ENCODE data around the gene TCF12.

The TCF12 gene

GRCh38 chr15:57215881-57216280, 297.4 kb downstream of the TCF12 start:
- no peak for DNase-seq (ENCODE audit: low read depth, low spot score)

GRCh38 chr15:57216288-57216687, 297.8 kb downstream of the TCF12 start:
- no peak for DNase-seq (ENCODE audit: low read depth, low spot score)

DNA sequence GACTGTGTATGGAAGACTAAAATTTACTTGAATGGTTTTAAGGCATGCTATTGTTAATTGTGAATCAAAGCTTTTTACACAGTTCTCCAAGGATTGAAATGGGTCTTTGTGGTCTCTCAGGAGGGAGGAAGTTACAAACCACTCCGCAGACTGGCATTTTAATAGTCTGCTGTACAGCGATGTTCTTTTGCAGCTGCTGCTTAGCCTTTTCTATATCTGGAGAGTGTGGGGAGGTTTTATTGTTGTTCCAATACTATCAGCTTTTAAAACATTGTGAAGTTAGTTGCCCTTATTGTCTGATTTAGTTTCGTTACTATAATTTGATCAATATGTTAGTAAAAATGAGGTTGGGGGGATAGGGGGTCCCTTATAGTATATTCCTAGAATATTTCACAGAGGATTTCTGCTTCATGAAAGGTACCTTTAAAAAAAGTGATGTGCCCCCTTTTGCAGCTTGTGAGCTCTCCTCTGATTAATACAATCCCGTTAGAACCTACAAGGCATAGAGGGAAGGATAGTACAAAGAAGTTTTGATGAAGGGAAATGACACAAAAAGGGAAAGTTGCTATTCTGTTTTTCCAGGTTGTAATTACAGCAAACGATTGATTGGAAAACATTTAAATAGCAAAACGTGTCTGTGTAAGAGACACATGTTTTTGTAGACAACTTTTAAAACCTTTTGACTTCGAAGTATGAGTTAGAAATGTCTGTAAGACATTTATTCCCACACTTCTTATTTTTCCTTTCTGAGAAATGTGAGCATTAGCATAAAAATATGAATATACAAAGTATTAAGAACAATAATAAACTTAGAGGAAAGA, 299.5 kb downstream of the TCF12 start:
- DNase-seq (ENCODE audit: low read depth, low spot score), result no peak

DNA sequence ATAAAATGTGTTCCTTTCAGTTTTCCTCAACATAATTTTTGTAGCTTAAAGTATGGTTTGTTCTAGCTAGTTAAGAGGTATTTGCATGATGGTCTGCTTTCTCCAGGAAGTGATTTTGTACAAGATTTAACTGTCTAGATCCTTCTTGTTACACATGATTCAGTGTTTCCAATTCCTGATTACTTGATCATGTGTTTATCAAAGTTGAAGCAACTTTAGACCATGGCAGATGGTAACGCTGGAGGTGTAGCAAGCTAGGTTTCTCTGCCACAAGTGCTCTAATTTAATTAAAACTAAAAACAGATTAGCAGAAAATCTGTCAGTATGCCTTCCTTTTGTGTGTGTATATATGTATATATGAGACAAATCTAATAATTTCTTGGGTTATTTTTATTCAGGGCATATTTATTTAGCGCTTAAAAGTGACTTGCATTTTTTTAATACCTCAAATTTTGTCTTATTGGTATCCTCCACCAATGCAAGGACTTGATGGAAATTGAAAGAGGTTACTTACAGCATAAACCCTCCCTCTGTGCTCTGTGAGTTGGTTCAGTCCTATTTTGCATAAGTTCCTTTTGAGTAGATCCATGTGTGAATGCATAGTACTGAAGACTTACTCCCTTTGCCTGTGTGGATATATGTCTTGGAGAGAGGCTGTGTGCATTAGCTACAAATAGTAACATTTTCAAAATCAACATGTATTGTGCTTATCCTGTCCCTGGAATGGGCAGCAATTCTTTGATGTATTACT, 300.6 kb downstream of the TCF12 start:
- no peak for DNase-seq (ENCODE audit: low read depth, low spot score)

- no peak for DNase-seq (ENCODE audit: low read depth, low spot score)
Measured at GRCh38 chr15:57220205-57220604, 301.8 kb downstream of the TCF12 start.

DNA sequence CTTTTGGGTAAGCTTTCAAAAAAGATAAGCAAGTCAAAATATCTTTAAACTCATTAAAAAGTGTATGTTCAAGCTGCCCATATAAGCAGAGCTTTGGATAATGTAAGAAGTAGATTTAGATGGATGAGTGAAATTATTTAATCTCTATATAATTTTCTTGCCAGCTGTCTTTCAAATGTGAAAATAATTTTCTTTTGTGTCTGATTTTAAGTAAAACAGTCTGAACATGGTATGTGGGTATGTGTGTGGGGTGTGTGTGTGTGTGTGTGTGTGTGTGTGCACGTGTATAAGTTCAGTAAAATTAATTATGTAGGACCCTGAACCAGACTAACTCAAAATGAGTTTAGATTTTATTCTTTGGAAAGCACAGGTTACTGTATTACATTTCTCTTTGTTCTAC, 302.7 kb downstream of the TCF12 start:
- DNase-seq (ENCODE audit: low read depth, low spot score), result no peak

GRCh38 chr15:57223345-57223744, 304.9 kb downstream of the TCF12 start:
- no peak for DNase-seq (ENCODE audit: low read depth, low spot score)

GRCh38 chr15:57223887-57224286, 305.4 kb downstream of the TCF12 start:
- no peak for DNase-seq (ENCODE audit: low read depth, low spot score)

GRCh38 chr15:57224664-57225063, 306.2 kb downstream of the TCF12 start:
- DNase-seq (ENCODE audit: low read depth, low spot score), result no peak

DNA sequence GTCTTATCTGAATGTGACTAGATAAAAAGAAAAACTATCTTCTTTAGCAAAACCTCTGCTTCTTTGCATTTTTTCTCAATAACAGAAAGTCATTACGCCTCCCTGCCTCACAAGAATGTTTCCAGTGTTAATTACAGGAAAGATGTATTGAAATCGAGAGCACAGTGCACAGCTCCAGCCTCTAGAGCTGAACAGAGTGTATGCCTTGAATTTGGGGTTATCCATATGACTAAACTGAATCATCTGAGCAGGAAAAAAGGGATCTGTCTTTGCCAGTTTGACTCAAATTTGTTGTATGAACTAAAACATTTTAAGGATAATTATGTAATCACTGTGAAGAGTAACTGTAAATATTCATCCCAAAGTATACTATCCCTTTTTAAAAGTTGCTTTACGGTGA, 308.7 kb downstream of the TCF12 start:
- DNase-seq (ENCODE audit: low read depth, low spot score), result no peak

GRCh38 chr15:57227899-57228298, 309.5 kb downstream of the TCF12 start:
- DNase-seq (ENCODE audit: low read depth, low spot score), result no peak

DNA sequence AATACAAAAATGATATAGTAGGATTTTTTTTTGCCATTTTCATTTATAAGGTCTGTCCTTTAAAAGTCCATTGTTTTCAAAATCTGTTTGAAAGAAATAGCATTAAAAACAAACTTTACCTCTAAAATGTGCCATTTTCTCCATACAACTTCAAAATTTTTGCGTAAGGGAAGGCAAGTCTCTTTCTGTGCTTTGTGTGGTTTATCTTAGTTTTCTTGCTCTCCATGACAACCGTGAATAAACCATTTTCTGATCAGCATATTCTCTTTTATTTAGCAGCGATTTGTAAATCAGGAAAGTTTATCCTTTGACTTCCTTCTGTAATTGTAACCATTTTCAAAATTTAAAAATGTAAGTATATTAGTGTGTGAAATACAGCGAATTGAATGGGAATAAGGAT, 310.0 kb downstream of the TCF12 start:
- no peak for DNase-seq (ENCODE audit: low read depth, low spot score)

- DNase-seq (ENCODE audit: low read depth, low spot score), result no peak
Measured at GRCh38 chr15:57229051-57229450, 310.6 kb downstream of the TCF12 start.

DNA sequence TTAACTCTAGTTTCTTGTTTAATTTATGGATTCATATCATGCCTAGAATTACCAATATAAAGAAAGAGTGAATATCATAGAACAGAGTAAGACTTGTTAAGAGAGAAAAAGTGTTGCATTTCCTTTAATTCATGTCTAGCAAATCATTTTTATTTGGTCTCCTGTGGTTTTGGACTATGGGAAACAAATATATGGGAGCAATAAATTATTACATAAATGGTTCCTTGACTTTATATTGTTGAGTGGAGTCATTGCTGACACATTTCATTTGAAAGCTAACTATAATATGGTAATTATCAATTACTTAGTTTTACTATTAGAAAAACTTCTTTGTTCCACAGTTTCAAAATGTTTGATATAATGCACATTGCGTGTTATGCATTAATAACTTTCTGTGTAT, 313.1 kb downstream of the TCF12 start:
- no peak for DNase-seq (ENCODE audit: low read depth, low spot score)

GRCh38 chr15:57234156-57234555, 315.7 kb downstream of the TCF12 start:
- DNase-seq (ENCODE audit: low read depth, low spot score), result no peak

- no peak for DNase-seq (ENCODE audit: low read depth, low spot score)
Measured at GRCh38 chr15:57235186-57235585, 316.7 kb downstream of the TCF12 start.

- no peak for DNase-seq (ENCODE audit: low read depth, low spot score)
Measured at GRCh38 chr15:57235873-57236272, 317.4 kb downstream of the TCF12 start.

- no peak for DNase-seq (ENCODE audit: low read depth, low spot score)
Measured at GRCh38 chr15:57236561-57237300, 318.3 kb downstream of the TCF12 start.

DNA sequence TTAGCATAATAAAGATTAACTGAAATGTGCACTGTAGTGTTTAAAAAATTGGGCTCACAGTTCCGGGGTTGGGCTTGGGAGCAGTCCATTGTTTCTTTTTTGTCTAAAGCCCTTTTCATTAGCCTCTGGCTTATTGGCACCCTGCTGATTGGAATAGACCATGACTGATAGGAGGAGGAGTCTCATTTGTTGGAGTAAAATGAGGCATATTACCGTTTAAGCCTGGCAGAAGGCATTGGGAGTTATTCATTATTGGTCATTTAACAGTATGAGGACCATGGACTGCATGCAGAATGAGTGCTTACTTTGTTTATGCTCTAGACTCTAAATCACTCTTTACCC, 318.8 kb downstream of the TCF12 start:
- DNase-seq (ENCODE audit: low read depth, low spot score), result no peak

GRCh38 chr15:57237676-57238075, 319.2 kb downstream of the TCF12 start:
- DNase-seq (ENCODE audit: low read depth, low spot score), result no peak

DNA sequence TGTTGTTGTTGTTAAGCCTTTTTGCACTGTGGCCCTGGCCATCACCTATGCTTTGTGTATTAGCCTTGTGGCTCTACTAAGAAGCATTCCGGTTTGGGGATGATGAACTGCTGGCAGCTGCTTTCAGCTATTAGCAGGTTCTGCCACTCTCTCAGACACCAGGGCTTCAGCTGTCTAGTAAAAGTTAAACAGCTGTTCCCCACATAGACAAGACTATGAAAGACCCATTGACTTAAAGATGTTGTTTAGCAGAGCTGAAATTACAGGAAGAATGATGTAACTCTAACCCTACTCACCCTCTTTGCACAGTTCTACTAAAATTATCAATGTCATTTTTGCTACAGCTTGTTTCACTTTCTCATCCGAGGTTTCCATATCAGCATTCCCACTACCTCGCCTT, 326.7 kb downstream of the TCF12 start:
- DNase-seq (ENCODE audit: low read depth, low spot score), result no peak

DNA sequence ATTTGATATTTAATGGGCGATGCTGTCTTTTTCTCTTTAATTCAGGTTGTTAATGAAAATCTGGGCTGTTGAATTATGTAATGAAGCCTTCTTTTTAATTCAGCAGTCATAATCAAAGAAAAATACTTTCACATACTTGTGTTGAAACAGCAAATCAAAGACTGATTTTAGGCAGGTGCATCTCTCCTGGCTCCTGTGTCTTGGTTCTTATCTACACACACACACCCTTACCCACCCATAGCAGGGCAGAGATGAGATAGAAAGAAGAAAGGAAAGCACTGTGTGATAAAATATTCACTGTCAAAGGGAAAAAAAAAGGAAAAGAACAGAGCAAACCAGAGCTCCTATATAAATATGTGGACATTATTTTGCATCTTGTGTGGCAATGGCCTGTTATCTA, 327.3 kb downstream of the TCF12 start:
- no peak for DNase-seq (ENCODE audit: low read depth, low spot score)

GRCh38 chr15:57248074-57248473, 329.6 kb downstream of the TCF12 start:
- DNase-seq (ENCODE audit: low read depth, low spot score), result no peak
